BE2C (cell line): ENCODE data around the gene TST.

Experiments used
- DNase-seq: peaks from one replicate; pipeline ENCODE4 v3.0.0-alpha.2; 2020
- H3K27me3 ChIP-seq: fragments of 250-450 bp; sonication (Bioruptor Pico); 2 replicates; pipeline ENCODE4 v1.5.1; 2020; ENCODE audit warnings: mild to moderate bottlenecking
- H3K36me3 ChIP-seq: fragments of 250-450 bp; sonication (Bioruptor Pico); 2 replicates; pipeline ENCODE4 v1.5.1; 2020; ENCODE audit warnings: mild to moderate bottlenecking
- H3K4me1 ChIP-seq: fragments of 250-450 bp; sonication (Bioruptor Pico); 2 replicates; pipeline ENCODE4 v1.5.1; 2020
- H3K4me3 ChIP-seq: 2 replicates; pipeline ENCODE4 v1.5.1; 2011; ENCODE audit warnings: low read depth, low read length
- H3K9me3 ChIP-seq: fragments of 250-450 bp; sonication (Bioruptor Pico); 2 replicates; pipeline ENCODE4 v1.5.1; 2020
- TF ChIP-seq, protein P1 (sequence below): IDR thresholded peaks from 2 replicates; pipeline ENCODE4 v1.5.1; 2012; ENCODE audit warnings: mild to moderate bottlenecking, low read depth, low read length

TST gene

DNA sequence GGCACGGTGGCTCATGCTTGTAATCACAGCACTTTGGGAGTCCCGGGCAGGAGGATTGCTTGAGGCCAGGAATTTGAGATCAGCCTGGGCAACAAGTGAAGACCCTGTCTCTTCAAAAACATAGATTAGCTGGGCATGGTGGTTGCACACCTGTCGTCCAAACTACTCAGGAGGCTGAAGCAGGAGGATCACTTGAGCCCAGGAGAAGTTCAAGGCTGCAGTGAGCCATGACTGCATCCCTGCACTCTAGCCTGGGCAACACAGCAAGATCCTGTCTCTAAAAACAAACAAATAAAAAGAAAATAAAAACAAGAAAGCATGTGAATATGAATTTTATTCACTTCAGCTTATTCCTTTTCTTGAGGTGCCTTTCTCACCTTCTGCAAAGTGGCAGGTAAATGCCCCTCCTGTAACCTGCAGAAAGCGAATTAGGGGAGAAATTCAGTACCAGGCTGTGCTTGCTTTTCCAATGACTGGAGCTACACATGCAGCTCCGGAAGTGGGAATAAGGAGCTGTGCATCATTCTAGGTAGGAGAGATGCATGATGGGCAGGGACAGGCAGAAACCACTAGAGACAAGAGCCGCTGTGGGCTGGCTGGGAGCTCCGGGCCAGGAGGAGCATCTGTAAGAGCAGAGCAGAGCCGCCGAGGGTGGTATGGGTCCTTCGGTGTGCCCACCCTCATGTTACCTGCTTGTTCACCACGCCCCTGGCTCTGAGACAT lies 17.6 kb upstream of the TST start:
- no peaks in the 10 kb centered on the region for H3K36me3 ChIP-seq
- H3K27me3 ChIP-seq, result no peaks in the 10 kb centered on the region
- H3K4me1 ChIP-seq, result peaks cover 5% of the 10 kb centered on the region
- H3K4me3 ChIP-seq, result no peak overlapping the region
- H3K9me3 ChIP-seq, result no peaks in the 10 kb centered on the region
- no peak for DNase-seq
- TF ChIP-seq, protein P1, sequence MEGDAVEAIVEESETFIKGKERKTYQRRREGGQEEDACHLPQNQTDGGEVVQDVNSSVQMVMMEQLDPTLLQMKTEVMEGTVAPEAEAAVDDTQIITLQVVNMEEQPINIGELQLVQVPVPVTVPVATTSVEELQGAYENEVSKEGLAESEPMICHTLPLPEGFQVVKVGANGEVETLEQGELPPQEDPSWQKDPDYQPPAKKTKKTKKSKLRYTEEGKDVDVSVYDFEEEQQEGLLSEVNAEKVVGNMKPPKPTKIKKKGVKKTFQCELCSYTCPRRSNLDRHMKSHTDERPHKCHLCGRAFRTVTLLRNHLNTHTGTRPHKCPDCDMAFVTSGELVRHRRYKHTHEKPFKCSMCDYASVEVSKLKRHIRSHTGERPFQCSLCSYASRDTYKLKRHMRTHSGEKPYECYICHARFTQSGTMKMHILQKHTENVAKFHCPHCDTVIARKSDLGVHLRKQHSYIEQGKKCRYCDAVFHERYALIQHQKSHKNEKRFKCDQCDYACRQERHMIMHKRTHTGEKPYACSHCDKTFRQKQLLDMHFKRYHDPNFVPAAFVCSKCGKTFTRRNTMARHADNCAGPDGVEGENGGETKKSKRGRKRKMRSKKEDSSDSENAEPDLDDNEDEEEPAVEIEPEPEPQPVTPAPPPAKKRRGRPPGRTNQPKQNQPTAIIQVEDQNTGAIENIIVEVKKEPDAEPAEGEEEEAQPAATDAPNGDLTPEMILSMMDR, result no peak

DNA sequence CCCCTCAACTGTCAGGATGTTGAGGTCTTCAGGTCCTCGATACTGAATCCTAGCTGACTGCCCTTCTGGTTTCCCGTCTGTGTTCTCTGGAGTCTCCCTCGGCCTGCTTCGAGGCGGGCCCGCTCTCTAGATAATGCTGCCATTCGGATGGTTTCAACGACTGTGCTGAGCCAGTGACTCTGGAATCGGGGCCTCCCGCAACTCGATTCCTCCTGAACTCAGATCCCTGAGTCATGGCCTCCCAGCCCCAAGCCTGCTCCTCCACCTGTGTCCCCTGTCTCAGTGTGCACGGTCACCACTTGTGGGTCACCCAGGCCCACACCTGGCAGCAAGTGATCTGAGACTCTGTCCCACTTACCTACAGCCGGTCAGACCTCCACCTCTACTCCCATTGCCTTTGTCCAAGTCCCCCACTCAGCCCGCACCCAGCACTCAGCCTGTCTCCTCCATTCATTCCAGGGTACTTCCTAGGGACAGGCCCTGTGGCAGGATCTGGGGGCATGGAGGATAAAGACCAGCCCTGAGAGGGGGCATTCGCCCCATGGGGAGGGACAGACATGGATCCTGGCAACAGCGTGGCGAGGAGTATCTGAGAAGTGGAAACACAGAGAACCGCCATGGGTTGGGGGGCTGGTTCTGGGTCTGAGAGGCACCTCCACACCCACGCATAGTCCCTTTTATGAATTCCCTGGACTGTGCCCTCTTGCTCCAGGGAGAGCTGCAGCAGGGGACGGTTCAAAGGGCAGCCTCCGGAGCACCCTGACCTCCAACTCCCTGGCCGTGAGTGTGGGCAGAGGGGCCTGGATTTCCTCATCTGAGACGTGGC lies 14.6 kb upstream of the TST start:
- no peak for DNase-seq
- Histone ChIP-seq H3K36me3 (peaks cover 11% of the 10 kb centered on the region), H3K9me3 (no peaks in the 10 kb centered on the region), H3K4me3 (no peak overlapping the region), H3K27me3 (no peaks in the 10 kb centered on the region), H3K4me1 (no peaks in the 10 kb centered on the region)
- TF ChIP-seq, protein P1, result no peak

DNA sequence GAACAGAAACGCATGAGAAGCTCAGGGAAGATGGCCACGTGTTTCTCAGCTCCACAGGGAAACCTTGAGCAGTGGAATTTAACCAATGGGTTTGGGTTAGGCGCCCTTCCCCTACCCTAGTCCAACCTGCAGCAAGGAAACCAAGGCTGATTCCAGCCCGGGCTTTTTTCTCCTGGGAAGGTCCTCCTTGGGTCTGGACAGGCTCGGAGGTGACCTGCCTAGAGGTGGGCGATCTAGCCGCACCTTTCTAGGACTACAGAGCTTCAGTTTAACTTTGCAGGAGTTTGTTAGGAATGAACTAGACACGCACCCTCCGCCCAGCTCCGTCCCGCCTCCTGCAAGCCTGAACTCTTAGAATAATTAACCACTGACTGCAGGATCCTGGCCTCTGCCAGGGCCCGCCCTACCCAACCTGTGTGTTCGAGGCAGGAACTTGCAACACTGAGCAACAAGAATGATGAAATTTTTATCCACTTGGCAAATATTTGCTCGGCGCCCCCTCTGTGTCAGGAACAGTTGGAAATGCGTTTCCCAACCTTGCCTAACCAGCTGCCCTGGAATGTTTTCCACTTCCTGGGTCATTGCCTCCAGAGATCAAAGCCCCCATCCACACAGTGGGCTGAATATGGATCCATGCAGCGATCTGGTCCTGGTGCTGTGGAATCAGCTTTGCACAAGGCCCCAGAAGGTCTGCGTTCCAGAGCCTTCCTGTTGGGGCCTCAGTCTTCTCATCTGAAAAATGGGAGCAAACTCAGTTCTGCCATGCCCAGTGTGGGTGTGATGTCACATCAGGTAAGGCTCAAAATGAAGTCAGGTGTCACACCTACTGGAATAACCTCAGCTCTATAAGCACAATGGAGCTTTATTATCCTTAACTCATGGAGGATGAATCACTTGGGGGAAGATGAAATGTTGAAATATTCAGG lies 13.6 kb upstream of the TST start:
- Histone ChIP-seq H3K4me1 (no peaks in the 10 kb centered on the region), H3K27me3 (no peaks in the 10 kb centered on the region), H3K36me3 (peaks cover 16% of the 10 kb centered on the region), H3K4me3 (no peak overlapping the region), H3K9me3 (no peaks in the 10 kb centered on the region)
- DNase-seq, result no peak
- TF ChIP-seq, protein P1, result no peak

DNA sequence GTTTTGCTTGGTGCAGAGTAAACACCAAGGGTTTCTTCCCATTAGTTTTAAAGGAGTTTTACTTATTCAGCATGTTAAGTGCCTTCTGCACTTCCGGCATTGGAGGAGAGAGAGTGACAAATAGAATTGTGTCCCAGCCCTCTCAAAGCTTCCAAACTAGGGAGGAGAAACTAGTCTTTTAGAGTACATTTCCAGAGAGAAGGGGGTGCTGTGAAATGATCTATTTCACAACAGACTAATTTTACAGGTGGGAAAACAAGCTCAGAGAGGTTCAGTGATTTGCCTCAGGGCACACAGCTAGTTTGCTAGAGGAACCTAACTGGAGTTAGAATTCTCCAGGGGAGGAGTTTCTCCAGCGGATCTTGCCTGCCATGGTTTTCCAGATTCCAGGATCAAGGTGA lies 12.9 kb upstream of the TST start:
- DNase-seq, result no peak
- no peaks in the 10 kb centered on the region for H3K27me3 ChIP-seq
- no peaks in the 10 kb centered on the region for H3K4me1 ChIP-seq
- TF ChIP-seq, protein P1, result no peak
- peaks cover 22% of the 10 kb centered on the region for H3K36me3 ChIP-seq
- no peaks in the 10 kb centered on the region for H3K9me3 ChIP-seq
- H3K4me3 ChIP-seq, result no peak overlapping the region

DNA sequence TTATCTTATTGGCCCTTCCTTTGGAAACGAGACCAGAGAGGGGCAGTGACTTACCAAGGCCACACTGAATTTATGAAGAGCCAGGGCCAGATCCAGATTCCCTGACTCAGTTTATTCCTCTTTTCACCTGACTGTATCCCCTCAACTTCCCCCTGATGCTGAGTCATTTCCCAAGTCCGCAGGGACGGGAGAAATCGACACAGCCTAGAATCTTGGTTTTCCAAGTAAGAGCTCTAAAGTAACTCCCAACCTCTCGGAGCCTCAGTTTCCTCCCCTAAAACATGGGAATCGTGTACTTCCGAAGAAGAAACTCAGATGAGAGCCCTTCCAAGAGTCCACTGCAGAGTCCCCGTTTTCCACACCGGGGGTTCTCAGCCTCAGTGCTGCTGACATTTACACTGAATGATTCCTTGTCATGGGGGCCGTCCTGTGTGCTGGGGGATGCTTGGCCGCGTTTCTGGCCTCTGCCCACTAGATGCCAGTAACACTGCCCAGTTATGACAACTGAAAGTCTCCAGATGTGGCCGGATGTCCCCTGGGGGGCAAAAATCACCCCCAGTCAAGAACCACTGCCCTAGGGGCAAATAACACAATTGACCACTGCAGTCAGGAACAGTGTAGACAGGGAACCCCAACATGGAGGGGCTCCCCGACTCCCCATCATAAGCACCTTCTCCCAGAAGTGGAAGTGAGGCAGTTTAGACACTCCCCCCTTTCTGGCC lies 11.5 kb upstream of the TST start:
- no peak overlapping the region for H3K4me3 ChIP-seq
- no peaks in the 10 kb centered on the region for H3K9me3 ChIP-seq
- H3K4me1 ChIP-seq, result no peaks in the 10 kb centered on the region
- H3K36me3 ChIP-seq, result peaks cover 36% of the 10 kb centered on the region
- DNase-seq, result no peak
- TF ChIP-seq, protein P1, result peak; percentile 21; the same call in 1 of the 2 replicates
- H3K27me3 ChIP-seq, result no peaks in the 10 kb centered on the region
